Cardiac septum (tissue), 1 donor: Measurements from ENCODE around the gene OR1L8. TPM values are rescaled to one million over a fixed set of nuclear protein-coding genes. Genes with fewer than 3 reads are reported as not detected.
"Not testable (repeated sequence)": the region's sequence is repeated elsewhere in the genome, so short reads cannot be mapped to it uniquely, and the experiment has no call there.

Experiments used
- DNase-seq: peaks from one replicate; pipeline ENCODE4 v3.0.0-alpha.2; 2020; ENCODE audit warnings: low spot score
- intact Hi-C: fragments of 100-400 bp; cut with DNase I; formaldehyde crosslinking; loops from one replicate; pipeline ENCODE4 v1.14.0; 2022
- long read RNA-seq: library from polyadenylated mRNA; unstranded; transcript quantifications from one replicate; pipeline ENCODE4 v2.0.0, GENCODE V29; 2021
- total RNA-seq: library from RNA; stranded (reverse); fragmentation: NEBNext Ultra II Directional; extraction: Animal tissue kit (Norgen Biotek cat#: 25700); gene quantifications from one replicate; pipeline ENCODE4 v1.2.1, GENCODE V29; 2021
- donor health status: DM: no; HTN: no; CAD: no.

Gene OR1L8
- total RNA-seq, result not detected
- long read RNA-seq, result 0 reads

GRCh38 chr9:122583284-122583683 lies at the start of gene OR1L8:
OR1L8 (minus strand) TSS chr9:122583384; CDS start chr9:122568477, 14,907 bp downstream.
- DNase-seq, intact Hi-C loops: not testable (repeated sequence)

- intact Hi-C loops, result no loop called here
- no peak for DNase-seq
Observed at GRCh38 chr9:122619996-122620395, 36.8 kb upstream of the OR1L8 start.

- no peak for DNase-seq
- intact Hi-C loops, result no loop called here
Observed at GRCh38 chr9:122614362-122614761, 31.2 kb upstream of the OR1L8 start, which contains the start of gene OR1Q1. OR1Q1 (plus strand) TSS chr9:122614738; CDS start chr9:122614738, 0 bp downstream.

- DNase-seq, result no peak
- intact Hi-C loops, result no loop called here
Observed at GRCh38 chr9:122609804-122610203, 26.6 kb upstream of the OR1L8 start.

GRCh38 chr9:122606587-122606986 lies 23.4 kb upstream of the OR1L8 start:
- intact Hi-C loops, result no loop called here
- DNase-seq, result no peak

- DNase-seq, result no peak
- intact Hi-C loops, result no loop called here
Observed at GRCh38 chr9:122605691-122606090, 22.5 kb upstream of the OR1L8 start.

GRCh38 chr9:122580360-122580759 lies 2.8 kb downstream of the OR1L8 start:
- DNase-seq, result no peak
- intact Hi-C loops, result no loop called here

GRCh38 chr9:122579874-122580273 lies 3.3 kb downstream of the OR1L8 start:
- no peak for DNase-seq
- intact Hi-C loops, result no loop called here

- DNase-seq, result no peak
- intact Hi-C loops, result no loop called here
Observed at GRCh38 chr9:122572456-122572855, 10.7 kb downstream of the OR1L8 start.

GRCh38 chr9:122567901-122568300 lies 15.3 kb downstream of the OR1L8 start:
- intact Hi-C loops, result no loop called here
- no peak for DNase-seq

- DNase-seq, result no peak
- intact Hi-C loops, result no loop called here
Observed at GRCh38 chr9:122562134-122562760, 20.9 kb downstream of the OR1L8 start.

- no peak for DNase-seq
- intact Hi-C loops, result no loop called here
Observed at GRCh38 chr9:122561446-122561845, 21.7 kb downstream of the OR1L8 start.

GRCh38 chr9:122552812-122553211 lies 30.4 kb downstream of the OR1L8 start, which contains the start of gene OR1N2:
OR1N2 (plus strand) TSS chr9:122553112; CDS start chr9:122553212, 100 bp downstream.
- no peak for DNase-seq
- intact Hi-C loops, result no loop called here

GRCh38 chr9:122551371-122551770 lies 31.8 kb downstream of the OR1L8 start:
- intact Hi-C loops, result no loop called here
- DNase-seq, result no peak

GRCh38 chr9:122546196-122546595 lies 37.0 kb downstream of the OR1L8 start:
- no peak for DNase-seq
- intact Hi-C loops, result no loop called here

GRCh38 chr9:122538757-122539156 lies 44.4 kb downstream of the OR1L8 start:
- intact Hi-C loops, result no loop called here
- DNase-seq, result no peak

GRCh38 chr9:122537066-122537465 lies 46.1 kb downstream of the OR1L8 start:
- DNase-seq, intact Hi-C loops: not testable (repeated sequence)

GRCh38 chr9:122536134-122536533 lies 47.0 kb downstream of the OR1L8 start:
- DNase-seq, result no peak
- intact Hi-C loops, result no loop called here

- intact Hi-C loops, DNase-seq: not testable (repeated sequence)
Observed at GRCh38 chr9:122531157-122531556, 52.0 kb downstream of the OR1L8 start.

- DNase-seq, result no peak
- intact Hi-C loops, result no loop called here
Observed at GRCh38 chr9:122527193-122527592, 56.0 kb downstream of the OR1L8 start, which contains the start of gene OR1N1. OR1N1 (minus strand) TSS chr9:122527293; CDS start chr9:122527293, 0 bp downstream.

- DNase-seq, result no peak
- intact Hi-C loops, result no loop called here
Observed at GRCh38 chr9:122526602-122527001, 56.6 kb downstream of the OR1L8 start.

GRCh38 chr9:122519376-122519775 lies 63.8 kb downstream of the OR1L8 start:
- intact Hi-C loops, result no loop called here

More at GRCh38 chr9:122519376-122519775, 63.8 kb downstream of the OR1L8 start:
- no peak for DNase-seq
